Subcutaneous preadipocyte (primary cell): ENCODE data around the gene ZNF239. TPM values are rescaled to one million over a fixed set of nuclear protein-coding genes. Genes with fewer than 3 reads are reported as not detected.

Experiments used
- total RNA-seq: library from RNA; depleted of rRNA; stranded (reverse); fragments of >200 nt; gene quantifications from 2 replicates; pipeline ENCODE4 v1.2.3, GENCODE V29; 2012

The ZNF239 gene
- total RNA-seq: 3.7 and 6.3 TPM in 2 replicates

GRCh38 chr10:43574001-43574892 is at the start of gene ZNF239:
Gene ZNF239 (minus strand): TSS chr10:43574616. CDS start chr10:43558079, 16,537 bp downstream.

GRCh38 chr10:43606323-43607198 is 32.1 kb upstream of the ZNF239 start, which contains the start of gene ZNF485:
Gene ZNF485 (plus strand): TSS chr10:43606438. CDS start chr10:43607051, 613 bp downstream.

Other genes starting within 250 kb of the ZNF239 start
- gene FXYD4, start 203.0 kb downstream of the ZNF239 start, total RNA-seq: not detected in 2 replicates
- 237 and 279 TPM in 2 replicates for gene HNRNPF, start 165.4 kb downstream of the ZNF239 start, total RNA-seq
- gene ZNF487, start 137.5 kb downstream of the ZNF239 start, total RNA-seq: 4.8 and 5.3 TPM in 2 replicates
- gene ZNF485, start 31.8 kb upstream of the ZNF239 start, total RNA-seq: 4.8 and 5.9 TPM in 2 replicates
- gene ZNF32, start 74.3 kb upstream of the ZNF239 start, total RNA-seq: 16.0 and 19.5 TPM in 2 replicates